ENCODE measurements around the gene CBL.

CBL gene

DNA sequence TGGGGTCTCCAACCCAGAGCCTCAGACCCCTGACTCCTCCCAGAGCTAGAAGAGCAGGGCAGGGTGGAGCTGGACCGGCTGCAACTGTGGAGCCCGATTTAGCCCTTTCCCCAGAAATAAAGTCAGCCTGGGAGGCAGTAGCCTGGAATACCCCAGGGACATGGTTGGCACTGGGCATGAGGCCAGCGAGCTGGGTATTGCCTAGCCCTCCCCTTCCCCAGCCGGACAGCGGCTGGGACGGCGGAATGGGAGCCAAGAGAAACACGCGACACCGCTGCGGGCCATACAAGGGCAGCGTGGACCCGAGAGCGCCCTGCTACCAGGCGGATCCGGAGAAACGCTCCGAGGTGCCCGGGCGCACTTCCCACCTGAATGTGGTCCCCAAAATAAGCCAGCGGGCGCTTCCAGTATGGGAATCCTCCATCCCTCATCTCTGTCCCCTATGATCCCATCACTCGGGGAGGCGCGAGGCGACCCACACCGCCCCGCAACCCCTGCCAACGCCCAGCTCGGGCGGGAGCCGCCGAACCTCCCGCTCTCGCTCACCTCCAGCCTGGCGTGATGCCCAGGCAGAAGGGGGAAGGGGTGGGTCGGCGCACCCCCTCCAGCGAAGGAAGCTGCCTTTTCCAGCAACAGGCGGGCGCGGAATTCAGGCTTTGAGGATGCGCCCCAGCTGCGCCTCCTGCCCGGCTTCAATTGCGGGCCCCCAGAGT lies 110.0 kb downstream of the CBL start:
- no peak for DNase-seq (ENCODE audit: low read depth)
- peak overlapping the region; percentile 55 for H3K4me3 ChIP-seq (ENCODE audit: low read depth, low read length)
- TF ChIP-seq, protein P1, sequence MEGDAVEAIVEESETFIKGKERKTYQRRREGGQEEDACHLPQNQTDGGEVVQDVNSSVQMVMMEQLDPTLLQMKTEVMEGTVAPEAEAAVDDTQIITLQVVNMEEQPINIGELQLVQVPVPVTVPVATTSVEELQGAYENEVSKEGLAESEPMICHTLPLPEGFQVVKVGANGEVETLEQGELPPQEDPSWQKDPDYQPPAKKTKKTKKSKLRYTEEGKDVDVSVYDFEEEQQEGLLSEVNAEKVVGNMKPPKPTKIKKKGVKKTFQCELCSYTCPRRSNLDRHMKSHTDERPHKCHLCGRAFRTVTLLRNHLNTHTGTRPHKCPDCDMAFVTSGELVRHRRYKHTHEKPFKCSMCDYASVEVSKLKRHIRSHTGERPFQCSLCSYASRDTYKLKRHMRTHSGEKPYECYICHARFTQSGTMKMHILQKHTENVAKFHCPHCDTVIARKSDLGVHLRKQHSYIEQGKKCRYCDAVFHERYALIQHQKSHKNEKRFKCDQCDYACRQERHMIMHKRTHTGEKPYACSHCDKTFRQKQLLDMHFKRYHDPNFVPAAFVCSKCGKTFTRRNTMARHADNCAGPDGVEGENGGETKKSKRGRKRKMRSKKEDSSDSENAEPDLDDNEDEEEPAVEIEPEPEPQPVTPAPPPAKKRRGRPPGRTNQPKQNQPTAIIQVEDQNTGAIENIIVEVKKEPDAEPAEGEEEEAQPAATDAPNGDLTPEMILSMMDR (IDR thresholded peaks at IDR 0.05; ENCODE audit: low read depth, low read length, missing control alignments): no peak

DNA sequence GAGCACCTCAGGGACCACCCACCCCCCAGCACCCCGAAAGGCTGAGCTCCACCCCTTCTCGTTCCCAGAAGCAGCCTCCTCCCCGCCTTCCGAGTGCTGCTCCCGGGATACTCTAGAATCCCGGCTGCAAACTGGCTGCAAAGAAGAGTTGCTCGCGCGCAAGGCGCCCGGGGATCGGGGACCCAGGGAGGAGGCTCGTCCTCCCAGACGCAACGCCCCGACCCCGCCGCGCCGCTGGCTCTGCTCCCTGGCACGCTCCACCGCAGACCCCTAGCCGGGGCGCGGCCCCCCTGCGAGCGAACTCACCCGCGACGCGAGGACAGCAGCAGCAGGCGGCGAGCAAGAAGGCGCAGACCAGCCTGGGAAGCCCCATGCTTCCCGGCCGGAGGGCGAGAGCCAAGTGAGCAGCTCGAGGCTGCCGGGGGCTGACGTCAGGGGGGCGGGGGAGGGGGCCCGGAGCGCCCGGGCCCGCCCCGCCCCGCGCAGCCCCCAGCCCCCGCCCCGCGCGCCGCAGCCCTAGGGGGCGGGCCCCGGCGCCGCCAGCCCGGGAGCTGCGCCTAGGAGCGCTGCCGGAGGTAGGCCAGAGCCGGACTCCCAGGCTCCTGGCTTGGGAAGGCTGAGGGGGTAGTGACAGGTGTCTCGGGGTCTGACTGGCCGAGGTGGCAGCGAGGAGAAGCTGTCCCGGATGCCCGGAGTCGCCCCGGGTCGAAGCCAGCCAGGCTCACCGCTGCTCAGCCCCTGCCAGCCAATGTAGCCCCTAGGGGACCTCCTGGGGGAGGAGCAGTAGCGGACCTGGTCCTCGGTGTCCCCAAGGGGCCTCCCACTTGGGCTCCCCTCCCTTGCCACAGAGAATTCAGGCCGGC lies 110.8 kb downstream of the CBL start, which contains the start of gene MCAM:
Gene MCAM, minus strand, starts transcription at position 402 of the 863 bp plus-strand sequence. Its CDS starts 29 bp downstream, at position 373.
- peak within 1 kb of the TSS; percentile 55 for H3K4me3 ChIP-seq (ENCODE audit: low read depth, low read length)
- DNase-seq (ENCODE audit: low read depth): no peak

DNA sequence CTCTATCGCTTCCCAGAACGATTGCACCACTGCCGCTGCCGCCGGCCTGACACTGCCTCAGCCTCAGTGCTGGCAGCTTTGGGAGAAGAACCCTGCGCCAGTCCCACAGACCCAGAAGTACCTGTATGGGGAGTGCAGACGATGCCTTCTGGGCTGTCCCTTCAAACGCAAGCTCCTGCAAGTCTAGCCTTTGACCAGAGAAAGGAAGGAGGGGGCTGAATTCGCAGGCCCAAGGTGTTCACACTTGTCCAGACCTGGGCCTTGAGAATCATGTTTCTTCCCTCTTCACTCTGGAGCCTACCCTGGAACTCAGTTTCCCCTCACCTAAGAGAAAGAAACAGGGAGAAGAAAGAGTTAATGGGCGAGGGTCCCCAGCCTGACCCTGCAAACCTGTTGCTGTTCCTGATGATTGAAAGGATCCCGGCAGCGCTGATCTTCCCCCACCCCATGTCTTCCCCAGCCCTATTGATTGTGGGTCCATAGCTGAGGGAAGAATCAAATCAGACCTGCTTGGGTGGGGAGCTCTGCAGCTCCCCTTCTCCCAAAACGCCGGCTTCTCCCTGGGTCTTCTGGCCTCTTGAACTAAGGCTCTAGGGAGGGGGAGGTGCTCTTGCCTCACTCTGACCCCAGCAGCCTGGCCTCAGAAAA lies 111.6 kb downstream of the CBL start:
- H3K4me3 ChIP-seq (ENCODE audit: low read depth, low read length): peak overlapping the region; percentile 32
- TF ChIP-seq, protein P1 (IDR thresholded peaks at IDR 0.05; ENCODE audit: low read depth, low read length, missing control alignments): no peak
- no peak for DNase-seq (ENCODE audit: low read depth)

More for the DNA sequence above, 110.8 kb downstream of the CBL start, which contains the start of gene MCAM:
- TF ChIP-seq, protein P1 (IDR thresholded peaks at IDR 0.05; ENCODE audit: low read depth, low read length, missing control alignments): no peak

DNA sequence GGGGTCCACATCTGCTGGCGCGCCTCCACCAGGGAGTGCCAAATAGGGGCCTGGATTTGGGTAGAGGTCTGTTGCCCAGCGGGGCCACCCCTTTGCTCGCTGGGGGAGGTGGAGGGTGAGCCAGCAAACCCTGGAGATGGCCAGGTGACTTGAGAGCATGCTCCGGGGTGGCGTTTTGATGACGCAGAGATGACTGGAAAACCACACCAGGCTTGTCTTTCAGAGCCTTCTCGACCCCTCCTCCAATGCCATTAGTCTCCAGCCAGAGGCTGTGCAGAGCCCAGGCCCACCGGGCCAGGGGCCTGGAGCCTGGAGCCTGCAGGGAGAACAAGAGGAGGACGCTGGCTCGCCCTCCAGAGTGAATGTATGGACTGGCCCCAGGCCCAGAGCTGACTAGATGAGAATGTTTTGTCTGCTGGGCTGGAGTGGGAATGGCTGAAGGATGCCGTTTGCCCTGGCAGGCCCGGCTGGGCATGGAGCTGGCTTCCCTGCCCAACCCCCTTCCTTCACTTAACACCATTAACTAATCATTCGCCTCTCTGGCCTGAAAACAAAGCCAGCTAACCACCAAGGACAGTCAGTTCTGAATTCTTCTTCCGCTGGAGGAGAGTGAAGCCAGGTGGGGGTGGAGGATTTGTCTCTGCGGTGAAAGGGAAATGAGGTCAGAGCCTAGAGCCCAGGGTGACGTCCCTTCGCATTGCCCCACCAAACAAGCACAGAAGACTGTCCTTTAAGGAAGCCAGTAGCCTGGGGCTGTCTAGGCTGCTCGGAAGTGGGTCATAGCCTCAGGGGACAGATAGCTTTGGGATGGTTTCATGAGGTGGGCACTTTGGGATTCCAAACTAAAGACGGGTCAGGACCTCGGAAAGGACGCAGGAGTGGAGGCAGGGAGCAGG lies 112.3 kb downstream of the CBL start:
- H3K4me3 ChIP-seq (ENCODE audit: low read depth, low read length): peak overlapping the region; percentile 51
- DNase-seq (ENCODE audit: low read depth): peak; percentile 78

DNA sequence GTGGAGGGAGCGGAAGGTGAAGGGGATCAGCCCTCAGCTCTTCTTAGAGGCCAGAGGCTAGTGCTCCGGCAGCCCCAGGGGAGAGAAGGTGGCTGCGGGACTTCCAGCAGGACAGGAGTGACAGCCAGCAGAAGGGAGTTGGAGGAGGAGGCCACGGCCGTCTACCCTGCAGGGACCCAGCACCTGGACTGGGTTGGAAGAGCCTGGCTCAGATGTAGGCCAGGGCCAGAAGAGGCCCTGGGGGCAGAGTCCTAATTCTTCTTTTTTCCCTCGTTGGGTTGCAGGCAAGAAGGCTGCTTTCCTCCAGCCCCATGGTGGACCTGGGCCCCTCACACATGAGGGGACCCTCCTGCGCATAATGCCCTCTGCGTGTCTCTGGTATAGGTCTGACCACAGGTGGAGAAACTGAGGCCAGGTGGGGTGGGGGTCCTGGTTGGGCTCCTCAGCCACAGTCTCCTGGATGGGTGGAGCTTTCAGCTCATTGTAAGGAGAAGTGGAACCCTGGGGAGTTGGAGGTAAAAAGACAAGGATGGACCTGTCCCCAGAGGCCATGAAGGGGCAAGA lies 113.1 kb downstream of the CBL start:
- H3K4me3 ChIP-seq (ENCODE audit: low read depth, low read length): peak overlapping the region; percentile 51
- DNase-seq (ENCODE audit: low read depth): no peak
- TF ChIP-seq, protein P1 (IDR thresholded peaks at IDR 0.05; ENCODE audit: low read depth, low read length, missing control alignments): no peak

More for the DNA sequence above, 112.3 kb downstream of the CBL start:
- TF ChIP-seq, protein P1 (IDR thresholded peaks at IDR 0.05; ENCODE audit: low read depth, low read length, missing control alignments): no peak
